CD4-positive, alpha-beta T cell (primary cell): Measurements from ENCODE around the gene PTPN3. TPM values are rescaled to one million over a fixed set of nuclear protein-coding genes. Genes with fewer than 3 reads are reported as not detected.

Experiments used
- ATAC-seq: fragments of 200-7000 bp; cut with Tn5 transposase; one replicate; pipeline ENCODE4 v1.10.0; 2022; ENCODE audit warnings: mild to moderate bottlenecking; ENCODE audit not compliant: poor library complexity
- CTCF ChIA-PET: fragments of 350-600 bp; sonication (Branson Sonifier 250); formaldehyde crosslinking; loops from one replicate; lab custom pipeline; 2021; ENCODE audit warnings: antibody characterized with exemption, inconsistent platforms; lab: Charles Lee
- POLR2A ChIA-PET: fragments of 350-600 bp; sonication (Branson Sonifier 250); formaldehyde crosslinking; loops from one replicate; lab custom pipeline; 2021; ENCODE audit warnings: antibody characterized with exemption, inconsistent platforms; lab: Charles Lee
- DNase-seq, 14 experiments: peaks; one replicate each; pipeline ENCODE4 v3.0.0-alpha.2; 2013 to 2020; ENCODE audit warnings: mixed read lengths in 2 of 14
- H3K27ac ChIP-seq, 2 donors: one replicate each; pipeline versions ENCODE4 v1.5.1 to v1.7.0; 2013; ENCODE audit warnings: low read length in 2 of 2, low read depth in 1 of 2, mild to moderate bottlenecking in 1 of 2
- H3K27me3 ChIP-seq, 2 experiments: 1 replicate in 1 of 2; 2 replicates in 1 of 2; pipeline versions ENCODE4 v1.6.1 to v1.7.0; 2013; ENCODE audit warnings: low read length in 2 of 2, control low read depth in 1 of 2, mild to moderate bottlenecking in 1 of 2, moderate library complexity in 1 of 2; ENCODE audit not compliant: insufficient read depth in 2 of 2, control insufficient read depth in 1 of 2
- H3K36me3 ChIP-seq: one replicate; pipeline ENCODE4 v1.6.1; 2013; ENCODE audit warnings: low read length, control low read depth; ENCODE audit not compliant: insufficient read depth
- H3K4me1 ChIP-seq: one replicate; pipeline ENCODE4 v1.6.1; 2013; ENCODE audit warnings: low read length, control low read depth; ENCODE audit not compliant: insufficient read depth
- H3K4me3 ChIP-seq: one replicate; pipeline ENCODE4 v1.5.1; 2013; ENCODE audit warnings: mild to moderate bottlenecking, low read length, moderate library complexity
- H3K9me3 ChIP-seq, 2 experiments: 1 replicate in 1 of 2; 2 replicates in 1 of 2; pipeline versions ENCODE4 v1.6.1 to v1.7.0; 2013; ENCODE audit warnings: low read length in 2 of 2, mild to moderate bottlenecking in 2 of 2, control low read depth in 1 of 2, moderate library complexity in 1 of 2; ENCODE audit not compliant: control insufficient read depth in 1 of 2, insufficient read depth in 1 of 2
- H3K27ac Mint-ChIP-seq: one replicate; pipeline ENCODE4 v1.8.0; 2020; ENCODE audit warnings: mixed read lengths
- H3K27me3 Mint-ChIP-seq: one replicate; pipeline ENCODE4 v1.8.0; 2021; ENCODE audit warnings: mixed read lengths
- H3K36me3 Mint-ChIP-seq: one replicate; pipeline ENCODE4 v1.8.0; 2021; ENCODE audit warnings: low read depth, mixed read lengths
- H3K4me1 Mint-ChIP-seq: one replicate; pipeline ENCODE4 v1.8.0; 2021; ENCODE audit warnings: low read depth, mixed read lengths
- H3K4me3 Mint-ChIP-seq: one replicate; pipeline ENCODE4 v1.8.0; 2020; ENCODE audit warnings: mild to moderate bottlenecking, mixed read lengths
- H3K9me3 Mint-ChIP-seq: one replicate; pipeline ENCODE4 v1.8.0; 2020; ENCODE audit warnings: mixed read lengths
- intact Hi-C, 2 experiments: fragments of 100-400 bp; cut with DNase I in 1 of 2; cut with micrococcal nuclease in 1 of 2; formaldehyde crosslinking; loops; one replicate each; pipeline versions ENCODE4 v1.15.1 to v1.9.0; 2023 to 2025; cut with DNase I, micrococcal nuclease
- total RNA-seq, 174 experiments: library from RNA in 2 of 174; stranded (reverse) in 2 of 174; gene quantifications; one replicate each; pipeline ENCODE4 v1.2.3 and lab custom pipeline; 2021 to 2026
- TF ChIP-seq, protein P1 (sequence below): fragments of 200-600 bp; IDR thresholded peaks from one replicate; pipeline ENCODE4 v1.8.0; 2022; ENCODE audit warnings: antibody characterized with exemption, mild to moderate bottlenecking

Gene PTPN3
- total RNA-seq, 2 experiments from 2014 or later: not detected

DNA sequence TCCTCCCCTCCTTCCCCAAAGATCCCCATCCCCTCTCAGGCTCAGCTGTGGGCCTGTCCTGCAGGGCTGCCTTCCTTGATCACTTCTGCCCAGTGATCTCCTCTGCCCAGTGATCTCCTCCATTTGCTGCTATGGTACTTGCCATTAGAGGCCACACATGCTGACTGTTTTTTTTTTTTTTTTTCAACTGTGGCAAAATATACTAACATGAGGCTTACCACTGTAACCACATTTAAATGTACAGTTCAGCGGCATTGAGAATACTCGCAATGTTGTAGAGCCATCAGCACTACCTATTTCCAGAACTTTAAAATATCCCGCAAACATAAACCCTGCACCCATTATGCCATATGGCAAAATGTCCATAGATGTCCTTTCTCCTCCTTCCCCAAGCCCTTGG is 115.5 kb downstream of the PTPN3 start:
- no peaks in the 10 kb centered on the region for H3K9me3 Mint-ChIP-seq
- ATAC-seq (no peak), DNase-seq (no peak)
- POLR2A ChIA-PET: no interaction called here
- H3K4me3 Mint-ChIP-seq: no peak overlapping the region
- Histone ChIP-seq H3K4me3 (no peak overlapping the region), H3K4me1 (no peaks in the 10 kb centered on the region), H3K27ac (no peak overlapping the region), H3K9me3 (peaks cover 0 to 1% of the 10 kb centered on the region in 2 experiments), H3K36me3 (no peaks in the 10 kb centered on the region), H3K27me3 (peaks cover 0 to 3% of the 10 kb centered on the region in 2 experiments)
- CTCF ChIA-PET: no interaction called here
- no peak overlapping the region for H3K27ac Mint-ChIP-seq
- TF ChIP-seq, protein P1, sequence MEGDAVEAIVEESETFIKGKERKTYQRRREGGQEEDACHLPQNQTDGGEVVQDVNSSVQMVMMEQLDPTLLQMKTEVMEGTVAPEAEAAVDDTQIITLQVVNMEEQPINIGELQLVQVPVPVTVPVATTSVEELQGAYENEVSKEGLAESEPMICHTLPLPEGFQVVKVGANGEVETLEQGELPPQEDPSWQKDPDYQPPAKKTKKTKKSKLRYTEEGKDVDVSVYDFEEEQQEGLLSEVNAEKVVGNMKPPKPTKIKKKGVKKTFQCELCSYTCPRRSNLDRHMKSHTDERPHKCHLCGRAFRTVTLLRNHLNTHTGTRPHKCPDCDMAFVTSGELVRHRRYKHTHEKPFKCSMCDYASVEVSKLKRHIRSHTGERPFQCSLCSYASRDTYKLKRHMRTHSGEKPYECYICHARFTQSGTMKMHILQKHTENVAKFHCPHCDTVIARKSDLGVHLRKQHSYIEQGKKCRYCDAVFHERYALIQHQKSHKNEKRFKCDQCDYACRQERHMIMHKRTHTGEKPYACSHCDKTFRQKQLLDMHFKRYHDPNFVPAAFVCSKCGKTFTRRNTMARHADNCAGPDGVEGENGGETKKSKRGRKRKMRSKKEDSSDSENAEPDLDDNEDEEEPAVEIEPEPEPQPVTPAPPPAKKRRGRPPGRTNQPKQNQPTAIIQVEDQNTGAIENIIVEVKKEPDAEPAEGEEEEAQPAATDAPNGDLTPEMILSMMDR: no peak
- H3K27me3 Mint-ChIP-seq: peaks cover 45% of the 10 kb centered on the region
- H3K36me3 Mint-ChIP-seq: no peaks in the 10 kb centered on the region
- intact Hi-C loops: no loop called here
- no peaks in the 10 kb centered on the region for H3K4me1 Mint-ChIP-seq

DNA sequence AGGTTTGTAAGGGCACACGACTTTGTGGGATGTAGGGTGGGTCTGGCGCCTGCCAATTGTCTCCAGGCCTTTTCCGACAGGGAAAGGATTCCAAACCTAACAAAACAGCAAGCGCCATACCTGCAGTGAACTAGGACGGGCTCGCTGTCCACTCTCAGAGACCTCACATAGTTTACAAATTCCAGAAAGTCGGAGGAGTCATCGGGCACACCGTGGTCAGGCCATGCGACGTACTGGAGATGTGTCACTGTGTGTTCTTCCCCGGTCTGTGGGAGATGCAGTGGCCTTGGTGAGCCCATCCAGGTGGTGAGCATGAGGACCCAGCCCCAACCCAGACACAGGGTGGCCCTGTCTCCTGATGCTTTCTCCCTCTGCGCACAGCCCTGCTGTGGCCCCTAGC is 115.9 kb downstream of the PTPN3 start:
- Mint-ChIP-seq H3K27ac (no peak overlapping the region), H3K27me3 (peaks cover 41% of the 10 kb centered on the region), H3K4me3 (no peak overlapping the region), H3K9me3 (no peaks in the 10 kb centered on the region), H3K4me1 (no peaks in the 10 kb centered on the region), H3K36me3 (no peaks in the 10 kb centered on the region)
- DNase-seq: no peak
- intact Hi-C loops: no loop called here
- no peaks in the 10 kb centered on the region for H3K4me1 ChIP-seq
- H3K27ac ChIP-seq: no peak overlapping the region
- H3K4me3 ChIP-seq: no peak overlapping the region
- H3K9me3 ChIP-seq: no peaks in the 10 kb centered on the region
- ChIA-PET CTCF (no interaction called here), POLR2A (no interaction called here)
- H3K36me3 ChIP-seq: no peaks in the 10 kb centered on the region
- TF ChIP-seq, protein P1: no peak
- peaks cover 0 to 3% of the 10 kb centered on the region in 2 experiments for H3K27me3 ChIP-seq
- no peak for ATAC-seq

- intact Hi-C loops: no loop called here
- Histone ChIP-seq H3K27me3 (peaks cover 0 to 3% of the 10 kb centered on the region in 2 experiments), H3K4me3 (no peak overlapping the region), H3K36me3 (no peaks in the 10 kb centered on the region), H3K4me1 (no peaks in the 10 kb centered on the region), H3K9me3 (no peaks in the 10 kb centered on the region), H3K27ac (no peak overlapping the region)
- ChIA-PET CTCF (no interaction called here), POLR2A (no interaction called here)
- ATAC-seq (no peak), DNase-seq (no peak)
- H3K4me1 Mint-ChIP-seq: no peaks in the 10 kb centered on the region
- TF ChIP-seq, protein P1: no peak
- H3K9me3 Mint-ChIP-seq: no peaks in the 10 kb centered on the region
- no peak overlapping the region for H3K27ac Mint-ChIP-seq
- no peak overlapping the region for H3K4me3 Mint-ChIP-seq
- peaks cover 34% of the 10 kb centered on the region for H3K27me3 Mint-ChIP-seq
- H3K36me3 Mint-ChIP-seq: no peaks in the 10 kb centered on the region
Measured at GRCh38 chr9:109381011-109381729, 116.9 kb downstream of the PTPN3 start.
